HG03571 (cell line): ENCODE measurements around the gene MORC4.

Experiments
- ATAC-seq: cut with Tn5 transposase; IDR thresholded peaks from one replicate; pipeline ENCODE4 v1.9.1; 2021; ENCODE audit not compliant: unreplicated experiment

Gene MORC4

DNA sequence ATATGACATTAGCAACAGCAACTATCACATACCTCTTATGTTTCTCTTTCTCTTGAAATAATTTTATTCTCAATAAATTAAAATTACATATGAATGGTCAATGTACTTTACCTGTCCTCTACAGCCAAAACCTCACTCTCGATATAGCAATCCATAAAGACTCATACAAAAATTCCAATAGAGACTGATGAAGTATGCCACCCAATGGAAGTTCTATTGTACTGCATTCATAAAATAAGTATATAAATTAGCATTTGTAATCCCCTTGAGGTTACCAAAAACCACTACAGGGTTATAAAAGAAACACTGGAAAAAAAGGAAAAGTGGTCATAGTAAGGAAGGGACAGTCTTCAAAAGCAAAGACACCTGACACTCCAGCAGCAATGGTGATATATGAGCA, 47.0 kb downstream of the MORC4 start:
- no peak for ATAC-seq

DNA sequence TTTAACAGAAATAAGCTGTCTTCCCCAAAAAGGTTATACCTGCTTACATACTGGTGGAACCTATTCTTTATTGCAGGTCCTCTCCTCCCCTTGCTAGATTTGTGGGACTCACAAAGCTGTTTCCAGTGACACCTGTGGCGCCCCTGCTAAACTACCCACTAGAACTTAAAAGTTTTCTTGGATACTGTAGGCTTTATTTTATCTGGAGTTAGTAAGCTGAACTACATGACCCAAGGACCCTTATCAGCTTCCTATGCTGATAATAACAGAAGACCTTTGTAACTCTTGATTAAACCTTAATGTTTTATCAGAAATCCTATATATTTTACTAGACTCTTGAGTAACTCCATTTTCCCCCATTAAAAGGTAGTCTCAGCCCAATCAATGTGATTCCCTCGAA, 47.5 kb downstream of the MORC4 start:
- no peak for ATAC-seq

DNA sequence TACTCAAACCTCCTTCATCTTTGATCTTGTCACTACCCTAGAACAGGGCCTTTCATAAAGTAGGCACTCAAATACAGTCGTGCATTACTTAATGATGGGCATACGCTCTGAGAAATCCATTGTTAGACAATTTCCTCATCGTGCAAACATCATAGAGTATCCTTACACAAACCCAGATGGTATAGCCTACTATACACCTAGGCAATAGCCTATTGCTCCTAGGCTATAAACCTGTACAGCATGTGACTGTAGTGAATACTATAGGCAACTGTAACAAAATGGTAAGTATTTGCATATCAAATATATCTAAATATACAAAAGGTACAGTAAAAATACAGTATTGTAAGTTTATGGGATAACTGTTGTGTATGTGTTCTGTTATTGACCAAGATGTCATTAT, 47.9 kb downstream of the MORC4 start:
- ATAC-seq = no peak

DNA sequence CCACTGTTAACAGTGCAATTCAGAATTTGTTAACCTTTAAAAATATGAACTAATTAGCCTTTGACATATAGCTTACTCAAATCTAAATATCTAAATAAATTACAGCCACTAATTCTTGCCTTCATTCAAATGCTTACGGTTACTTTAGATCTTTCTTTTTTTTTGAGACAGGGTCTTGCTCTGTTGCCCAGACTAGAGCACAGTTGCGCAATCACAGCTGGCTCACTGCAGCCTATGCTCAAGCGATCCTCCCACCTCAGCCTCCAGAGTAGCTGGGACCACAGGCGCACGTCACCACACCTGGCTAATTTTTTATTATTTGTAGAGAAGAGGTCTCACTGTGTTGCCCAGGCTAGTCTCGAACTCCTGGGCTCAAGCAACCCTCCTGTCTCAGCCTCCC, 48.8 kb downstream of the MORC4 start:
- ATAC-seq = no peak

DNA sequence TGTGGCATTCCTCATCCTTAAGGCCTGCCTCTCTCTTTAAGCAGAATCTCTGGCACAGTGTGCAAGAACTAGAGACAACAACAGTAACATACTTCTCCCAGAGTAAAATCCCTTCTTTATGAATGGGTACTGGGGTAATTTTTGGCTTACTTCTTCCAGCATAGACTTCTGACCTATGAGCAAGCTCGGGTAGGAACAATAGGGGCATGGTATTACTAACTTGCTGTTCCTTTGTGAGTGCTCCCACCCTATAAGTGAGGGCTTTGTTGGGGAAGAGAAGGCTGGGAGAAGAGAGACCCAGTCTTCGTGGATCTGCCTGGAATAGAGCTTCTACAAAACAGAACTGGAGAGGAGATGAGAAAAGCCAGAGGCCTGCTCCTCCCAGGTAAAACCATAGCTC, 49.6 kb downstream of the MORC4 start:
- ATAC-seq = no peak

DNA sequence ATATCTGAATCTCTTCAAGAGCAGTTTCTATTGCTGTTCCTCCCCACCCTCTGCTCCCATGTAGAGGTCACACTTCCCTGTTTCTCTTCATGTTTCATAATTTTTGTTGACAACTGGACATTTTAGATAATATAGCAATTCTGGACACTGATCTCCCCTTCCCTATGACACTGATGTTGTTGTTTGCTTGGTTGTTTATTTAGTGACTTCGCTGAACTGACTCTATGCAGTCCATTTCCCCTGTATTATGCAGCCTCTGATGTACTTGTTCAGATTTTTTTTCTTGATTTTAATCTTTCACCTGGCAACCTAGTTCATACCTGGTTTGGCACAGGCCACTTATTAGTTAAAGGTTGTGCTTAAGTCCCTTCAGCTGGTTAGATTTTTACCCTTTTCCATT, 50.6 kb downstream of the MORC4 start:
- ATAC-seq = no peak

DNA sequence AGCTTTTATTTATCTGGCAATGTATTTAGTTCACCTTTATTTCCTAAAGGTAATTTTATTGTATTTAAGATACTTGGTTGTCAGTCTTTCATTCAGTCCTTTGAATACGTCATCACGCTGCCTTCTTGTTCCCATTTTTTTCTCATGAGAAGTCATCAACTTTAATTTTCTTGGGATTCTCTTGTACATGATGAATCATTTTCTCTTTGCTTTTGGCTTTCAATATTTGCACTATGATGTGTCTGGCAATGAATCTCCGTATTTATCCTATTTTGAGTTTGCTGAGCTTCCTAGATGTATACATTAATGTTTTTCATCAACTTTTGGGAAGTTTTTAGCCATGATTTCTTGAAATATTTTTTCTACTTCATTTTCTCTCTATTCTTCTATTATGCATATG, 51.4 kb downstream of the MORC4 start:
- ATAC-seq = no peak

DNA sequence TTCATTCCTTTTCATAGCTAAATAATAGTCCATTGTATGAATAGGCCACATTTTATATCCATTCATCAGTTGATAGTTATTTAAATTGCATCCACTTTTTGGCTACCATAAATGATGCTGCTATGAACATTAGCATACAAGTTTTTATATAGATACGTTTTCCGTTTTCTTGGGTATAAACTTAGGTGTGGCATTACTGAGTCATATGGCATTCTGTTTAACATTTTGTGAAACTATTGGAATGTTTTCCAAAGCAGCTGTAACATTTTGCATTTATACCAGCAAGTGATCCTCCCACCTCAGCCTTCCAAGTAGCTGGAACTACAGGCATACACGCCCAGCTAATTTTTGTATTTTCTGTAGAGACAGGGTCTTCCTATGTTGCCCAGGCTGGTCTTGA, 53.5 kb downstream of the MORC4 start:
- no peak for ATAC-seq

DNA sequence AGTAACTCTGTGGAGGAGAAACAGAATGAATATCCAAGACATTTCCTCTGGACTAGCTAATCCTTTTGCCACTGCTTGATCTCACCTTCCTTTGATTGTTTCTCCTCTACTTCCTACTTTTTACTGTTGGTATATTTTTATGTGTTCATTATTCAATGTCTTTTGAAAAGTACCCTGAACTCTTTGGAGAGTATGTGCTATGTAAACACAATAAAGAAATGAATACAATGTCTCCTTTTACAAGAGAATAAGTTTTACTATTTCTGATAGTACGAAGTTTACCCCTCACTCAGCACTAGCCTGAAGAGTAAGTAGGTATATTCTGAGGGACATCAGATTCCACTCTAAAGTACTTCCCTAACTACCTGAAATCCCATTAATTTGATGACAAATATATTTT, 59.9 kb downstream of the MORC4 start:
- no peak for ATAC-seq

DNA sequence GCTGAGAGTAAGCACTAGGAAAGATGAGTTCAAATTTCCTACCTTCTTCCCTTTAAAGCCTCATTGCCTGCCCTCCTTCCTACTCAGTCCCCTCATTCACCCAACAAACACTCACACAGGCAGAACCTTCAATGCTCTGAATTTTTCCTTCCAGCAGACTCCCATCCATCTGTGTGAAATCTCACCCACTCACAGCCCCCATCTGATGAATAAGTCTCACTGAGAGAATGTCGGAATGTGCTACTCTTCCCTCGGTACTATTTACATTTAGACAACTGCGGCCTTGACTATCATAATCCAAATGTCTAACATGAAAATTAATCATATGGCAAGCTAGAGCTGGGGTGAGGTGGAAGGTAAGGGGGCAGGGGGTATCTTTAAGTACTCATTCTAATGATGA, 60.4 kb downstream of the MORC4 start:
- no peak for ATAC-seq

DNA sequence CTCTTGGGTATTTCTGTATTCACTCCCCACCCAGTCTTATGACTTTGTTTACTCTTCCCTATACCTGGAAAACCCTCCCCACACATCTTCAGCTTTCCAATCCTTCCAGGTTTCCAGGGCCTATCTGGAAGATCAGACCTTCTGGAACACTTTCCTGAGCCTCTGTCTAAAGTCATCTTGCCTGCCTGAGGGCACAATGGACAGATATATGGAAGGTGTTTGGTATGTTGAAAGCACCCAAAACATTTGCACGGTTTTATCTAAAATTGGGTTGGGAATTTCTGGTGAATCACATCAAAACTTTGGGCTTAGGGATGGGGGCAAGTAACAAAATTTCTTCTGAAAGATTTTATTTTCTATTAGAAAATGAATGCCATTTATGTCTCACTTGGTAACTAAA, 63.8 kb downstream of the MORC4 start:
- ATAC-seq = no peak

DNA sequence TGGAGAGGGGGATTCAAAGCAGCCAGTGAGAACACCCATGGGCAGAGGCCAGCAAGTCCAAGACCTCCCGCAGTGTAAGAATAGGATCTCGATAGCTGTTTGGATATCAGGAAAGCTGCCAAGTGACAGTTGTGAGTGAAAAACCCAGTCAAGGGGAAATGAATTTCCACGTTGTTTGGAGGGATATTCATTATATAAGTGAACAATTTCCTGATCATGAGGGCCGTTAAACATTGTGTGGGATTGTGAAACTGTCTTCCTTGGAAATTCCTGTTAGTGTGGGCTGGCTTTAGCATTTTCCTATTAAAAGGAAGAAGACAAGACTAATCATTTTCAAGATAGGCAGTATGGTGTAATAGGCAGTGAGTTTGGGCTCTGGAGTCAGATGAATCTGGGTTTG, 64.8 kb downstream of the MORC4 start:
- ATAC-seq = no peak

DNA sequence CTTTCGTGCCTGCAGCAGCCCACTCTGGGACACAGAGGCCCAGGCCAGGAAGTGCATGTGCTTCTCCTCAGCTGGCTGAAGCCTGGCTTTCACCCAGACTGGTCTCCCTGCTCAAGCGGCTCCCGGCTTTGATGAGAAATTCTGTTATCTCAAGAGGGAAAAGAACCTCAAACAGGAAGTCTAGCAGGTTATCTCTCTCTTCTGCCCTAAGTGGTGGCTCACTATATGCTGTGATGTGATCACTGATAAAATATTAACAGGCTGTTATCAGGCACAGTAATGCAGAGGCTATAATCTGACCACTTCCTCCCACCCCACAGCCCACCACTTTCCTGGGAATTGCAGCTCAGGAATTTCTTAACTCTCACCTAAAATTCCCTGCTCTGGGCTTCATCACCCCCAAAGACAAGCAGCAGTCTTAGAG, 66.5 kb downstream of the MORC4 start:
- ATAC-seq = no peak

DNA sequence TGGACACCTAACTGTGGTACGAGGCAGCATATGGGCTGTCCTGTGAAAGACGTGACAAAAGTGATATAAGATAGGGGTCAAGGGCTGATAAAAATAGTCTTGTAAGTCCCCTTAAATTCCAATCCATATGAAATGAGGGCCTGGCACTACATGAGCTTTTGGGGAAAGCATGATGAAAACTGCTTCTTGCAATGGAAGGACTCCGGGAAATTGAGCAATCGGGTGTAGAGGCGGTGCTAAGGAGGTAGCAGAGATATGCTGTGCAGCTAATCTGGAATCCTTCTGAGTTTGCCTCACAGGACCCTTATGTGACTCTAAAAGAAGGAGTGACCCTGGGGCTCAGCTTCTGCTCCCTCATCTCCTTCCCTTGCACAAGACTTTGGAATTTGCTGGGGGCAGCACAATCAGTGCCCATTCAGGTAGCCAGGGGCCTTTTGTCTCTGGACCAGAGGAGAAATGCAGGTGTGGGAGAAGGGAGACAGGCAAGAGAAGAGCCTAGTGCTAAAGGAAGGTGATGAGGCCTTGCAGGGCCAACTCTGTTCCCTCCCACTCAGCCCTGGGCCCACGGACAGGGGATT, 67.0 kb downstream of the MORC4 start:
- no peak for ATAC-seq

DNA sequence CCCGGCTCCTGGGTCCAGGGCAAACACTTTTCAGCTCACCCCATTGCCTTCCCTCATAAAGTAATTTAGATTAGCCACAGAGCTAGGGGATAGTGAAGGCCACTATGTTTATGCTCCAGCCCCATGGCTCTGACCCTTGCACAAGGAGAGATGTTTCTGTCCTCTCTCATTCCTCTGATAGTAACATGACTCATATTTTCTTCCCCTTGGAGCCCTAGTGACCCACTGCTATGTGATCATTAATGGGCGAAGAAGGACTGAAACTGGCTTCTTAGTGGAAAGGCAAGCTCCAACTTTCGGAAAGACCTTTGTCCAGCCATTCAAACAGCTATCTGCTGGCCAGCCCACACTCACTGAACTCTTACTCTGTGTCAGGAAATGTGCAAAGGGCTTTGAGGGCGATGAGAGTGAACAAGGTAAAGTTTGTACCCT, 67.5 kb downstream of the MORC4 start:
- no peak for ATAC-seq

DNA sequence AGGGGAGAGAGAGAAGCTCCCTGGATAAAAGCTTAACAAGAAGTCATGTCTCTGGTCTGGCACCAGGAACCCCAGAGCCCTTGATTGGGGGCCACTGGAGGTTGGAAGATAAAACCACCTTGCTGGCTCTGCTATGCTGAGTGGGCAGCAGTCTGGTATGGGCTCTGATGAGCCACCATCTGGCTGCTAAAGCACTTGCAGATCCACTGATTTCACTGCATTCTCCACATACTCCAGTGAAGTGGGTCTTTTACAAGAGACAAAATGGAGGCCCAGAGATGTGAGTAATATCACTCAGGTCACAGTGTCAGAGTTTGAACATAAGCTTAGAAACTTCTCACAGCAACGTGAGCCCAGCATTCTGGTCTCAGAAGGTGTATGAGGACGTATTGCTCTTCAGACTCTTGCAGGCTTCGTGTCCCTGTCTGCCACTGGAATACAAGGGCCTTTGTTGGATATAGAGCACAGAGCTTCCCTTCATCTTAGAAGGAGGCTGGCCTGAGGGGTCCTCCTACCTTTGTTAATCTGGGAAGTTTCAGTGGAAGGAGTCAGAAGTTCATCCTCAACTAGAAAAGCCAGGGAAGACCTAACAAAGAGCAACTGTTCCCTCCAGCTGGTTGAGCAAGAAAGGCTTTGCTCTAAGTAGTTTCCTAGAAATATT, 68.1 kb downstream of the MORC4 start:
- ATAC-seq = no peak

DNA sequence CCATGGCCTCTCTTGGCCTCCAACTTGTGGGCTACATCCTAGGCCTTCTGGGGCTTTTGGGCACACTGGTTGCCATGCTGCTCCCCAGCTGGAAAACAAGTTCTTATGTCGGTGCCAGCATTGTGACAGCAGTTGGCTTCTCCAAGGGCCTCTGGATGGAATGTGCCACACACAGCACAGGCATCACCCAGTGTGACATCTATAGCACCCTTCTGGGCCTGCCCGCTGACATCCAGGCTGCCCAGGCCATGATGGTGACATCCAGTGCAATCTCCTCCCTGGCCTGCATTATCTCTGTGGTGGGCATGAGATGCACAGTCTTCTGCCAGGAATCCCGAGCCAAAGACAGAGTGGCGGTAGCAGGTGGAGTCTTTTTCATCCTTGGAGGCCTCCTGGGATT, 71.8 kb downstream of the MORC4 start:
- no peak for ATAC-seq

DNA sequence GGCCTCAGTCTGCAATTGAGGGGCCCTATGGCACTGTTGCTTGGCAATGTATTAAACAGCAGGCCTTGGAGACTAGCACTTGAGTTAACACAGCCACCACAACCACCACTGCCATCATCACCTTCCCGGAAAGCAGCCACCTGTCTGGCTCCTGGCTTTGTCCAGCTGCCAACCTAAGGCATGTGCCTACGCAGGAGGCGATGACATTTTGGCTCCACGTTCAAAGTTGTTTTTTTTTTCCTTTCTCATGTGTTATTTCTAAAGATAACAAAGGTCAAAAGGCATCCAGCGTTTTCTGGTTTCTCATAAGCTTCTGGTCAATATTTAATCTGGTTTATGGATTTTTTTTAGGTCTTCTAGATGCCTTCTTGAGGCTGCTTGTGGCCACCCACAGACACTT, 72.3 kb downstream of the MORC4 start:
- no peak for ATAC-seq

DNA sequence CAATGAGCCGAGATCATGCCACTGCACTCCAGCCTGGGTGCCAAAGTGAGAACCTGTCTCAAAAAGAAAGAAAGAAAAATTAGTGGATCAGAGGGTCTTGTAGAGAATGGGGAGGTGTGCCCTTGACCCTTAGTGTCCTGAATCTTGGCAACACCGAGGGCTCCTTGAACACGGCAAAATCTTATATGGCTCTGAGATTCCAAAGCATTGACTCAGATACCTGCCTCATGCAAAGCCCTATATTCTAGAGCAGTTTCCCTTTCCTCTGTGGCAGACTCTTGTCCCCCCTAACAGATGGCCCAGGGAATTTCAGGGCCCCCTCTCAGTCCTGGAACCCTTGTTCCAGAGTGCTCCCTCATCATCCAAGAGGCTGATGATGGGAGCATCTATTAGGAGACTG, 73.0 kb downstream of the MORC4 start:
- ATAC-seq = no peak

DNA sequence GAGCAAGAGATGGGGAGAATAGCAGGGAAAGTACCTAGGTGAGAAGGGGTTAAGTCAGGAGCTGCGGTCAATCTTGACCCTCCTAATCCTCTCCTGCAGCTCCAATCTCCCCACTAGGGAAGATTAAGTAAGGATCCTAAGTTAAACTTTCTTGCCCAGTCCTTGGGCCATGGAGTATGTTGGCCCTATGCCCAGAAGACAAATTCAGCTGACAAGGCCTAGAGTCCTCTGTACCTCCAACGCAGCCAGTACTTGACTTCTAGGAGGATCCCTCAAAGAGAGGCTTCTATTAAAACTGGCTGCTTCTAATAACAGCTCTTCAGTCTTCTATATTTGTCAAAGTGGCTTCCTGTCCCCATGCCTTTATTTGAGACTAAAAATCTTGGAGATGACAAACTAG, 78.4 kb downstream of the MORC4 start:
- ATAC-seq = no peak

DNA sequence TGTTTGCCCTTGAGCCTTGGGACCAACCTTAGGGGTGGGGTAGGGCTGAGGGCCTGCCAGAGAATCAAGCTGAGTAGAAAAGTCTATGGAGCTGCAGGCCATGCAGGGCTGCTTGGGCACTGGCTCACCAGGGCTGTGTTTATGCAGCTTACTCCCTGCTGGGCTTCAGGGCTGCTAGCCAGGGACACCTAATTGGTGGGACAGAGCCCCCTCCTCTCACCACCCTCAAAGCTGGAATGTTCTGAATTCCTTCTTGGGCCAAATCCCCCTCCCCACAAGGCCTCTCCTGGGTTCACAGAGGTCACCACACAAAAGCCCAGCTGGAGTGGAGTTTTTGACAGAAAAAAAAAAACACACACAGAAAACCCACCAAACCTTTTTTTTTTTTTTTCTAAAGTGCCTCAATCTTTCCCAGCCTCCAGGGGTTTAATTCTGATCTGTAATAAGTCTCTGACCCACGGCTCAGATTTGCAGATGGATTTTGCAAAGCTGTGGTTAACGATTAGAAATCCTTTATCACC, 80.0 kb downstream of the MORC4 start, which contains the start of gene CLDN2:
TSS of gene CLDN2 (plus strand) at position 471 of the 521 bp plus-strand sequence. CDS start 7,827 bp downstream, outside the sequence.
- ATAC-seq = no peak

DNA sequence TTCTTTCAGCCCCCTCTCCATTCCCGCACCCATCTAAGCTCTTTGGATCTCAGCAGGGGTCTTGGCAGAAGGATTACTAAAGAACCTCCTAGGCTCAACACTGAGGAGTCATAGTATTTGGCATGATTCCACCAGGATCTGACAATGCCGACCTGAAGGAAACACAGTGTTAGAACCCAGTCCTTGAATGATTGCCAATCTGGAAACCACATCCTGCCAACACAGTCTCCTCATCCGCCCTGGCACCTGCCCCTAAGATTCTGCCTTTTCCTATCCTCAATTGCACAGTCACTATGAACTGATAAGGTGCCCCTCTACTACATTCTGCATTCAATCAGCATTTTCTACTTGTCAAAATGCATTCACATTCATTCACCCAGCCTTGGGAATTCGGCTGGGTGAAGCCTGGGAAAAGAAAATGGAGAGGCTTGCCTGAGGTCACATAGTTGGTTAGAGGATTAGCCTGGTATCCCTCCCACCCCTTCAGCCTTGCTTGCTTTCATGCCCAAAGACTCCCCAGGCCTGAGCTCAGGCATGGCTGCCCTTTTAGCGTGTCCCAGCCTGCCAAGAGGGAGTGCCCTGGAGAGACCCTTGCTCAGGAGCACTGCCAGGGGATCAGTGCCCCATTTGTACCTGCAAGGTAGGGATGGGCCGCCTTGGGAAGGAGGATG, 82.0 kb downstream of the MORC4 start:
- no peak for ATAC-seq
